Muscle layer of colon (tissue), 2 donors: Measurements from ENCODE around the gene GUK1.
A peak's percentile ranks its signal among the peaks of the same experiment; 100 is the strongest.

Experiments
- H3K27ac ChIP-seq: one replicate; pipeline ENCODE4 v1.7.0; 2013; ENCODE audit warnings: low read depth, mild to moderate bottlenecking, low read length, moderate library complexity
- H3K27me3 ChIP-seq, 2 donors: one replicate each; pipeline ENCODE4 v1.7.0; 2013; ENCODE audit warnings: low read length in 2 of 2, mild to moderate bottlenecking in 2 of 2; ENCODE audit not compliant: insufficient read depth in 2 of 2, control insufficient read depth in 1 of 2
- H3K36me3 ChIP-seq: one replicate; pipeline ENCODE4 v1.7.0; 2013; ENCODE audit warnings: mild to moderate bottlenecking, low read length; ENCODE audit not compliant: insufficient read depth
- H3K4me1 ChIP-seq: one replicate; pipeline ENCODE4 v1.7.0; 2013; ENCODE audit warnings: mild to moderate bottlenecking, low read length; ENCODE audit not compliant: insufficient read depth
- H3K4me3 ChIP-seq, 2 donors: one replicate each; pipeline ENCODE4 v1.7.0; 2013; ENCODE audit warnings: low read length in 2 of 2, low read depth in 1 of 2, mild to moderate bottlenecking in 1 of 2, moderate library complexity in 1 of 2
- H3K9ac ChIP-seq: one replicate; pipeline ENCODE4 v1.7.0; 2013; ENCODE audit warnings: low read length
- H3K9me3 ChIP-seq: one replicate; pipeline ENCODE4 v1.7.0; 2013; ENCODE audit warnings: mild to moderate bottlenecking, low read length
- donor health status: abdominal sarcoma.
- donor health status: Adenocarcinoma of cecum.

The GUK1 gene

DNA sequence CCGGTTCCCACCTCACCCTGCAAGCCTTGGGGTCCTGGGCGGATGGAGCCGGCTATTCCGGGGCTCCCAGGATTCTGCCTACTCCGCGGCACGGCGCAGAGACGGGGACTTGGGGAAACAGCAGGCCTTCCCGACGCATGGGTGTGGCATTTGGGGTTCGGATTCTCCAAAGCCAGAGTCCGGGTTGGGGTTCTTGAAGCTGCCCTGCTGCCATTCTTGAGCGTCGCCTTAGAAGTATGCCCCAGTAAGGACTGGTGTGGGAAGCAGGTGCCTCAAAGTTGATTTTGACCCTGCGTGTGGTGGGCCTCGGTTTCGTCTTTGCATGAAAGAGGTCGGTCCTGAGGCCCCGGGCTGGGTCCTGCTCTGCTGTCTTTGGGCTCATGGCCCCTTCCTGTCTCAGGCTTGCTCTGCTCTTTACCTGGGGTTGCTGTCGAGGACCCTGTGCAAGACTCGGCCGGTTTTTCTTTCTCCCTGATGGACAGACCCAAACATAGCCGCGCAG, 696 bp downstream of the GUK1 start:
- H3K27ac ChIP-seq, result peak overlapping the region; percentile 84
- H3K4me1 ChIP-seq, result peaks cover 28% of the 10 kb centered on the region

DNA sequence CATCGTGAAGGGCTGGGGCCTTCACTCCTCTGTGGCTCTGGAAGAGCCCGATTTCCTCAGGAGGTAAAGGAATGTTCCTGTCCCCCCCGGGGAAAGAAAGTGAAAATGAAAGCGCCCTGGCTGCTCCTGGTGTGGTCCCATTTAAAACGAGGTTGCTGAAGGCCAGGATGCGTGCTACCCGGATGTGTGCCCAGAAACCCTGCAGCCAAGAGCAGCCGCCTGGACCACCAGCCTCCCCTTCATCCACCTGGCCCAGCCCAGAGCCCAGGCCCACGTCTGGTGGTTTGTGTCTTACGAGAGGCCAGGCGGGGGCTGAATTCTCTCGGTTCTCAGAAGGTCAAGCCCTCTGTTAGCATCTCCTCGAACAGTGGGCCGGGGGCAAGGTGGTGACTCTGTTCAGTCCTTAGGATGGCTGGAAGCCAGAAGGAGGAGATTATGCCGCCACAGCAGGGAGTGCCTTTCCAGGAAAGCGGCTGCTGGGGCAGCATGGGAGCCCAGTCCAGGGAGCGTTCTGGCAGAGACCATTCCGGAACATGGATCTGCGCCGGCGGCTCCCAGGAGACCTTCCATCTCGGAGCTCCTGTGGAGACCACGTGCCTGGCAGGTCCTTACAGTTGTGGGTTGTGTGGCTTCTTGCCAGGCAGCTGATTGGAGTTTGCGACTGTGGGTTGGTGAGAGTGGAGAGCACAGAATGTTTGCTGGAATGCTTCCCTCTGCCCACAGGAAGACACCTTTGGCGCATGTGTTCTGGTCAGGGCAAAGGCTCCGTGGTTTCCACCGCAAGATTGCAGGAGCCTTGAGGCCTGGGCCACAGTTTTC, 1.4 kb downstream of the GUK1 start:
- Histone ChIP-seq H3K4me1 (peaks cover 28% of the 10 kb centered on the region), H3K9me3 (no peaks in the 10 kb centered on the region), H3K4me3 (peak overlapping the region; percentile 61 to 73), H3K36me3 (peaks cover 12% of the 10 kb centered on the region), H3K9ac (peak overlapping the region; percentile 84), H3K27me3 (no peaks in the 10 kb centered on the region), H3K27ac (peak overlapping the region; percentile 84)

More for the DNA sequence above, 696 bp downstream of the GUK1 start:
- H3K27me3 ChIP-seq, result no peaks in the 10 kb centered on the region
- H3K9me3 ChIP-seq, result no peaks in the 10 kb centered on the region
- H3K36me3 ChIP-seq, result peaks cover 8% of the 10 kb centered on the region
- peak overlapping the region; percentile 61 to 73 for H3K4me3 ChIP-seq
- H3K9ac ChIP-seq, result peak overlapping the region; percentile 84

DNA sequence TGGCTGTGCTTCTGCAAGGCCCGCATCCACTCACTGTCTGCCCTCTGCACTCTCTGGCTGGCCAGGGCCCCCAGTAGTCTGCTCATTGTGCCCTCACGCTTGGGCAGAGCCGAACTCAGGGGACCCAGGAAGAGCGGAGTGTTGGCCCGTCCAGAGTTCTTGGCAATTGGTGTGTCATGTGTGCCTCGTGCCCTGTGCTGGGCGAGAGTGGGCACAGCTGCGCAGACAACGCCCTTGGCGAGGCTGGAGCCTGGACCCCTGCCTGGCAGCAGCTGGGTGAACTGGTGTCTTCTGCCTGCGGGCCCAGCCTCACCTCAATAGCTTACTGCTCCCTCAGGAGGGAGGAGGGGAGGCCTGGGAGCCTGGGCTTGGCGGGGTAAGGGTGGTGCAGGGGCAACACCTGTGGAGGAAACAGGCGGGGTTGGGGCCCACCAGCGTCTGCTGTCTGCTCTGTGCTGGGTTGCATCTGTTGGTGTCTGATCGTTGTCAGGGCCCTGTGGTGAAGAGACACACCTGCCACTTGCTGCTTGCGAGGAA, 2.1 kb downstream of the GUK1 start:
- H3K27ac ChIP-seq, result no peak overlapping the region
- H3K9ac ChIP-seq, result no peak overlapping the region
- H3K36me3 ChIP-seq, result peaks cover 12% of the 10 kb centered on the region
- peaks cover 28% of the 10 kb centered on the region for H3K4me1 ChIP-seq
- H3K9me3 ChIP-seq, result no peaks in the 10 kb centered on the region
- no peaks in the 10 kb centered on the region for H3K27me3 ChIP-seq
- H3K4me3 ChIP-seq, result peak overlapping the region in 1 of 2 donors; percentile 73

DNA sequence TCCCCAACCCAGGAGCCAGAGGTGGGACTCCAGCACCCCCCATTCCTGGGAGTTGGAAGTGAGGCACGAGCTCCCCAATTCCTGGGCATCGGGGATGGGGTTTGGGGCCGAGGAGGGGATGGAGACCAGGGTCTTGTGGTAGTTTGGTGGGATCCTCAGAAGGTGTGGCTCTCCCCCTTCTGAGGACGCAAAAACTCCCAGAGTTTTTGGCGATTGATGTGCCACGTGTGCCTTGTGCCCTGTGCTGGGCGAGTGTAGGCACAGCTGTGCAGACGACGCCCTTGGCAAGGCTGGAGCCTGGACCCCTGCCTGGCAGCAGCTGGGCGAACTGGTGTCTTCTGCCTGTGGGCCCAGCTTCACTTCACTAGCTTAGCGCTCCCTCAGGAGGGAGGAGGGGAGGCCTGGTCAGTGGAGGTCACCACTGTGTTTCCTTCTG, 2.6 kb downstream of the GUK1 start:
- H3K4me3 ChIP-seq, result no peak overlapping the region
- no peaks in the 10 kb centered on the region for H3K27me3 ChIP-seq
- H3K27ac ChIP-seq, result no peak overlapping the region
- H3K9ac ChIP-seq, result no peak overlapping the region
- H3K4me1 ChIP-seq, result peaks cover 28% of the 10 kb centered on the region
- no peaks in the 10 kb centered on the region for H3K9me3 ChIP-seq
- H3K36me3 ChIP-seq, result peaks cover 15% of the 10 kb centered on the region

DNA sequence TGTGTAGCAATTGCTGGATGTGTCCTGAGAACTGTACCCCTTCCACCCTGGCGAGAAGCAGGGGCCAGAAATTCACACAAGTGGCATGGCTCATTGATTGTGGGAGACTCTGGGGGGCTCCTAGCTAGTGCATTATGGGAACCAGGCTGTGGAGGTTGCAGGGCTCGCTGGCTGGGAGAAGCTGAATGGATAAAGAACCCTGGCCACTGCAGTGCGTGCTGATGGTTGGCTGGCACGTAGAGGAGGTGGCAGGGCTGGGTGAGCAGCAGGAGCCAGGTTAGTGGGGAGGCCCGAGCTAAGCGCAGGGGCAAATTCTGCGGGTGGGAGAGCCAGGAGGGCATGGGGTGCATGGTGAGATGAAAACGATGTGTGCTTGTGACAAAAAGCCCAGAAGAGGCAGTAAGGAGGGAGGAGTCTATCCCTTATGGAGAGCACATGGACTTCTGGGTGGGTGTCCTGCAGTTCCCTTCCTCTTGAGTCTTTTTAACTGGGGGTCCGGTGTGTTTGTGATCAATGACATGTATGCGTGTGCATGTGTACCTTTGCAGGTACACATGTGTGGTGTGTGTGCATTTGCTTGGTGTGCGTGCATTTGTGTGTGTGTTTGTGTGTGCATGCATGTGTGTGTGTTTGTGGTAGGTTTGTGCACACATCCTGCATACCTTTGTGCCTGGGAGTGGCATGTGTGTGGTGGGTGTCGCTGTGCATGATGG, 3.6 kb downstream of the GUK1 start:
- Histone ChIP-seq H3K4me3 (no peak overlapping the region), H3K4me1 (peaks cover 35% of the 10 kb centered on the region), H3K9me3 (no peaks in the 10 kb centered on the region), H3K9ac (no peak overlapping the region), H3K27ac (no peak overlapping the region), H3K27me3 (no peaks in the 10 kb centered on the region), H3K36me3 (peaks cover 17% of the 10 kb centered on the region)

DNA sequence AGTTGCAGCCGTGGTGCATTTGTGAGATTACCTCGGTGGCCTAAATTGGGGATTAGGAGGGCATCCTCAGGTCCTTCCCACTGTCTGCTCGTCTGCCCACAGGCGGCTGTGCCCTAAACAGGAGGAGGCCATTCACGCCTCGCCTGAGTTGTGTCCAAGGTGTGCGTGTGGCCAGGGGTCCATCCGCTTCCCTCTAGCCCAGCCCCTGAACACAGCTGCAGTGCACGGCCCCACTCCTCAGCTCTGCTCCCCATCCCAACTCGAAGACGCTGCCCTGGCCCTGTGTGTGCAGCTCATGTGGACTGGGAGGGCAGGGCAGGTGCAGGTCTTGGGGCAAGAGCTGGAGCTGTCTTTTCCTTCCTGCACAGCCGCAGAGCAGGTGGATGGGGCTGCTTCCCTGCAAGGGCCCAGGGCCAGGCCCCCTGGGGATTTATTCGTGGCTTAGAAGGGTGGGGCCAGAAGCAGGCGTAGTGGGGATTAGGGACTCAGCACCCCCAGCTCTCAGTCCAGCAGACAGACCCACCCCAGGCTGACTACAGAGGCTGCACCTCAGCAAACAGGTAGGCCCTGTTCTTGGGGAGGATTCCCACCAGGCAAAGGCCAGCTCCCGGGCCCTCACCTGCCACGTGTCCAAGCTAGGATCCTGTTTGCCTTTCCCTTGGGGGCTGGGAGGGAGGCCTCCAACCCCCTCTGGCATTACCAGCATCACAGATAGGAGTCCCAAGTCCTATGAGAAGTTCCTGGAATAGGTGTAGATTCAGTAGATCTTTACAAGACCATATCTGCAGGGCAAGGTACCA, 4.3 kb downstream of the GUK1 start:
- Histone ChIP-seq H3K27me3 (no peaks in the 10 kb centered on the region), H3K9ac (no peak overlapping the region), H3K27ac (no peak overlapping the region), H3K4me1 (peaks cover 43% of the 10 kb centered on the region), H3K9me3 (no peaks in the 10 kb centered on the region), H3K4me3 (no peak overlapping the region), H3K36me3 (peaks cover 17% of the 10 kb centered on the region)

DNA sequence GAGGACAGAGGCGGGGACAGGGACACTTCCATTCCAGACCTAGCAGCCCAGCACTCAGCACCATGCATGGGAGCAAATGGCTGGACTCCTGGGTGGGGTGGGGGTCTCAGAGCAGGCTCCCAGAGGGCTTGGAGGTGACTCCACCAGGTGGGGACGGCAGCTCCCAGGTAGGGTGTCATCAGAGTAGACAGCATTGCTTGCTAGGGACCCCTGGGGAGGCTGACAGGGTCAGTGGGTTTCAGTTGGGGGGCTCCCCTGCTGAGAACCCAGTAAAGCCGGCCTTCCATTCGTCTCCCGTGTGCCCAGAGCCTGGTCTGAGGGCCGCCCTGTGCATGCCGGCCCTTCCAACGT, 4.9 kb downstream of the GUK1 start:
- Histone ChIP-seq H3K9me3 (no peaks in the 10 kb centered on the region), H3K36me3 (peaks cover 17% of the 10 kb centered on the region), H3K4me3 (no peak overlapping the region), H3K27me3 (no peaks in the 10 kb centered on the region), H3K4me1 (peaks cover 49% of the 10 kb centered on the region), H3K27ac (no peak overlapping the region), H3K9ac (no peak overlapping the region)

DNA sequence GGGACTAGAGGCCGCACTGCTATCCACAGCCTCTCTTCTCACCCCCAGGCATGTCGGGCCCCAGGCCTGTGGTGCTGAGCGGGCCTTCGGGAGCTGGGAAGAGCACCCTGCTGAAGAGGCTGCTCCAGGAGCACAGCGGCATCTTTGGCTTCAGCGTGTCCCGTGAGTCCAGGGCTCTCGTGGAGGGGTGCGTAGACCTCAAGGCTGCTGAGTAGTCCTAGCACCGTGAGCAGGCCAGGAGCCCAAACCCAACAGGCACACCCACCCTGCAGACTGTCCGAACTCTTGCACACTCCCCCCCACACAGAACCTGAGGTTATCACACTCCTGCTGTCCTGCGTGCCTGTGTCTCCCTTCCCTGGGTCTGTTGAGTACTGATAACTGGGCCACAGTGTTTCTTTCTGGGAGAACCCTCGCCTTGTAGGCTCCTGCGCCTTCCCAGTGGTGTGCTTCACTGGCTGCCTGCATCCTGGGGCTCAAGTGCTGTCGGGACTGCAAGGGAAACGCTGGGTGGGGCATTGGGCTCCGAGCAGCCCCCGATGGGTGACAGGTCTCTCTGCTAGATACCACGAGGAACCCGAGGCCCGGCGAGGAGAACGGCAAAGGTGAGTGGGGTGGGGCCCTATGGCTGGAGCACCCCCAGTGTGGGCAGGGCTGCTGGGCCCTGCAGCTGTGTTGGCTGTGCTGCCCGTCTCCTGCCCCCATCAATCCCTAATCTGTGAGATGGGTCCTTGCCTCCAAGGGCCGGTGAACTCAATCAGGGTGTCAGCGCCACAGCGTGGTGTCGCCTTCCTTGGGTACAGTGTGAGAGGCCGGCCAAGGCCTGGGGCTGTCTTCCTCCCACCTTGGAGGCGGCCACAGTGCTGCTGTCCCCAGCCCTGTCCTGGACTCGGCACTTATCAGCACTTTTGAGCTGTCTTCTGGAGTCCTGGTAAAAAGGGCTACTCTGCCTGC, 5.7 kb downstream of the GUK1 start:
- Histone ChIP-seq H3K4me1 (peaks cover 55% of the 10 kb centered on the region), H3K27me3 (no peaks in the 10 kb centered on the region), H3K36me3 (peaks cover 17% of the 10 kb centered on the region), H3K9me3 (no peaks in the 10 kb centered on the region), H3K27ac (no peak overlapping the region), H3K4me3 (no peak overlapping the region), H3K9ac (no peak overlapping the region)

DNA sequence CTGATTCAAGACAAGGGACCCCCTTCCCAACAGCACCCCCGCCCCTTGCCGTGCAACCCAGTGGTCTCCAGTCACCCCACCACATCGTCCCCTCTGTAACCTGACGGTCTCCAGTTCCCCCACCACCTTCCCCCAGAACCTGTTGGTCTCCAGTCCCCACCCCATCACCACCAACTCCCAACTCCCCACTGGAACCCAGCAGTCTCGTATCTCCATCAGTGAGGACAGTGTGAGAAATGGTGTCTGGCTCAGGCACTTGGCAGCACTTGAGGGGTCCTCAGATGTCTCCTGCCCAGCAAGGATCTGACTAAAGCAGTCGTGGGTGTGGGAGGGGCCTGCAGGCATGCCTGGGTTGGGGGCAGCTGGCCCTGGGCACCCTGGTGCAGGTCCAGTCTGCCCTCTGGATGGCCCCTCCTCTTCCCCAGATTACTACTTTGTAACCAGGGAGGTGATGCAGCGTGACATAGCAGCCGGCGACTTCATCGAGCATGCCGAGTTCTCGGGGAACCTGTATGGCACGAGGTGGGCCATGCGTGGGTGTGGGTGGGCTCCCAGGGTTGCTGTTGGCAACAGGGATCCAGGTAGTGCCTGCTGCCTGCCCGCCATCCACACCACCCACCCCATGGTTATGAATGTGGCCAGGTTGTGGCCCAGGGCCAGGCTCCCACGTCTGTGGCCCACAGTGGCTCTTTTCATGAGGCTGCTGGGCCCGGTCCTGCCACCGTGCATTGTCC, 6.5 kb downstream of the GUK1 start:
- Histone ChIP-seq H3K27ac (no peak overlapping the region), H3K4me1 (peaks cover 55% of the 10 kb centered on the region), H3K27me3 (no peaks in the 10 kb centered on the region), H3K4me3 (no peak overlapping the region), H3K36me3 (peaks cover 17% of the 10 kb centered on the region), H3K9ac (no peak overlapping the region), H3K9me3 (no peaks in the 10 kb centered on the region)

DNA sequence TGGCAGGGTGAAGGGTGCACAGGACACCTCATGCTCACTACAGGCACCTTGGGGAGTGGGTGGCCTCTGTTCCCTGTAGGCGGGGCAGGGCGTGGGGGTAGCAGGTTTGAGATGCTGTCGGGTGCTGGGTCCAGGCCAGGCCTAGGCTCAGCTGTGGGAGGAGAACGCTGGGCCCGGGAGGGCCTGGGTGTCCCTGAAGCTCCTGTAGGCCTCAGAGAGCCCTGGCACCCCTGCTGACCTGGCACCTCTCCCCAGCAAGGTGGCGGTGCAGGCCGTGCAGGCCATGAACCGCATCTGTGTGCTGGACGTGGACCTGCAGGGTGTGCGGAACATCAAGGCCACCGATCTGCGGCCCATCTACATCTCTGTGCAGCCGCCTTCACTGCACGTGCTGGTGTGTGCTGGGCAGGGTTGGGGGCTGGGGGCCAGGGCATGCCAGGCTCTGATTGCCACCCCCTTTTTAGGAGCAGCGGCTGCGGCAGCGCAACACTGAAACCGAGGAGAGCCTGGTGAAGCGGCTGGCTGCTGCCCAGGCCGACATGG, 7.1 kb downstream of the GUK1 start:
- peaks cover 12% of the 10 kb centered on the region for H3K36me3 ChIP-seq
- no peak overlapping the region for H3K9ac ChIP-seq
- no peak overlapping the region for H3K4me3 ChIP-seq
- no peak overlapping the region for H3K27ac ChIP-seq
- H3K4me1 ChIP-seq, result peaks cover 55% of the 10 kb centered on the region
- no peaks in the 10 kb centered on the region for H3K27me3 ChIP-seq
- H3K9me3 ChIP-seq, result no peaks in the 10 kb centered on the region
